ENCODE data around the gene METTL16.

METTL16 gene

DNA sequence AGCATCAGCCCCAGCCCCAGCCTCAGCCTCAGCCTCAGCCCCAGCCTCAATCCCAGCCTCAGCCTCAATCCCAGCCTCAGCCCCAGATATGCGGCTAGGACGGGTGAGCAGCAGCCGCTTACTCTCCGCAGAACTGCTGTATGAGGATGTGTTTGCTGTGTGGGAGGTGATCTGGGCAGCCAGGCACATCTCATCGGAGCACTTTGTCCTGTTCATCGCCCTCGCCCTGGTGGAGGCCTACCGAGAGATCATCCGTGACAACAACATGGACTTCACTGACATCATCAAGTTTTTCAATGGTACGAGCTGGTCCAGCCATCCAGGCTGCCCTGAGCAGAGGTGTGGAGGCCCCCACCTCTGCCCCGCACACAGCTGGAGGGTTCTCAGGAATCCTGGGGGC lies 132.8 kb downstream of the METTL16 start:
- H3K9ac ChIP-seq (ENCODE audit: low read length): no peak overlapping the region
- no peaks in the 10 kb centered on the region for H3K36me3 ChIP-seq (ENCODE audit: control insufficient read depth, insufficient read depth, low read length)

DNA sequence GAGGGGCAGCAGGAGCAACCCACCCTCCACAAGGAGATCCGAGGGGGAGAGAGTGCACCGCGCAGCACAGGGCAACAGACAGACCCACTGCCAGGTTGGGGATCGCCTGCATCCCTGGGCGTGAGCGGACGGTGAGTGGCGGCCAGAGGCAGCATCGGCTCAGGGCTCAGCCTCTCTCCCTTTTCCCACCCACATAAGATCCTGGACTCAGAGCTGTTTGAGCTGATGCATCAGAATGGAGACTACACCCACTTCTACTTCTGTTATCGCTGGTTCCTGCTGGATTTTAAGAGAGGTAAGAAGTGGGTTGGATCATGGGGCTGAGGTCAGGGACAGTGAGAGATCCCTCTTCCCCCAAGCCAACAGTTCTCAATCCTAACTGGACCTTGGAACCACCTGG lies 134.0 kb downstream of the METTL16 start:
- Histone ChIP-seq H3K9me3 (ENCODE audit: control insufficient read depth, low read length) (no peaks in the 10 kb centered on the region), H3K27me3 (ENCODE audit: control insufficient read depth, insufficient read depth, low read length) (no peaks in the 10 kb centered on the region), H3K4me1 (ENCODE audit: control insufficient read depth, insufficient read depth, low read length) (no peaks in the 10 kb centered on the region), H3K36me3 (ENCODE audit: control insufficient read depth, insufficient read depth, low read length) (no peaks in the 10 kb centered on the region), H3K4me3 (ENCODE audit: low read length) (no peak overlapping the region), H3K9ac (ENCODE audit: low read length) (no peak overlapping the region)

More for the DNA sequence above, 132.8 kb downstream of the METTL16 start:
- H3K27me3 ChIP-seq (ENCODE audit: control insufficient read depth, insufficient read depth, low read length): no peaks in the 10 kb centered on the region
- H3K4me1 ChIP-seq (ENCODE audit: control insufficient read depth, insufficient read depth, low read length): no peaks in the 10 kb centered on the region
- no peak overlapping the region for H3K4me3 ChIP-seq (ENCODE audit: low read length)
- no peaks in the 10 kb centered on the region for H3K9me3 ChIP-seq (ENCODE audit: control insufficient read depth, low read length)

DNA sequence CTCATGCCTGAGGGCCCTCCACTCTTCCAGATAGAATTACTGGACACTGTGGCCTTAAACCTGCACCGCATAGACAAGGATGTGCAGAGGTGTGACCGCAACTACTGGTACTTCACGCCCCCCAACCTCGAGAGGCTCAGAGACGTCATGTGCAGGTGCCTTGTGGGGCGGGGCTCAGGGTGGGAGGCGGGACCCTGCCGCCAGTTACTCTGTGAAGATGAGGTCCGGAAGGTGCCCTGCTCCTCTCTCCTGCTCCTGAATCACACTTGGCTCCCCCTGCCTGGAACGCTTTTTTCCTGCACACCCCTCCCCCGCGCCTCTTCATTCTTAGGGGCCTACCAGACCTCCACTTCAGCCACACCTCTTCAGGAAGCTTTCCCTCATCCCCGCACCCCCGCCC lies 135.6 kb downstream of the METTL16 start:
- no peak overlapping the region for H3K9ac ChIP-seq (ENCODE audit: low read length)
- no peak overlapping the region for H3K4me3 ChIP-seq (ENCODE audit: low read length)
- H3K4me1 ChIP-seq (ENCODE audit: control insufficient read depth, insufficient read depth, low read length): no peaks in the 10 kb centered on the region
- H3K27me3 ChIP-seq (ENCODE audit: control insufficient read depth, insufficient read depth, low read length): no peaks in the 10 kb centered on the region
- H3K9me3 ChIP-seq (ENCODE audit: control insufficient read depth, low read length): no peaks in the 10 kb centered on the region
- no peaks in the 10 kb centered on the region for H3K36me3 ChIP-seq (ENCODE audit: control insufficient read depth, insufficient read depth, low read length)

- Histone ChIP-seq H3K9ac (ENCODE audit: low read length) (no peak overlapping the region), H3K36me3 (ENCODE audit: control insufficient read depth, insufficient read depth, low read length) (no peaks in the 10 kb centered on the region), H3K9me3 (ENCODE audit: control insufficient read depth, low read length) (no peaks in the 10 kb centered on the region), H3K4me3 (ENCODE audit: low read length) (no peak overlapping the region), H3K27me3 (ENCODE audit: control insufficient read depth, insufficient read depth, low read length) (no peaks in the 10 kb centered on the region), H3K4me1 (ENCODE audit: control insufficient read depth, insufficient read depth, low read length) (no peaks in the 10 kb centered on the region)
Measured at GRCh38 chr17:2375406-2375805, 136.3 kb downstream of the METTL16 start.

- Histone ChIP-seq H3K36me3 (ENCODE audit: control insufficient read depth, insufficient read depth, low read length) (no peaks in the 10 kb centered on the region), H3K4me1 (ENCODE audit: control insufficient read depth, insufficient read depth, low read length) (no peaks in the 10 kb centered on the region), H3K9me3 (ENCODE audit: control insufficient read depth, low read length) (no peaks in the 10 kb centered on the region), H3K9ac (ENCODE audit: low read length) (no peak overlapping the region), H3K4me3 (ENCODE audit: low read length) (no peak overlapping the region), H3K27me3 (ENCODE audit: control insufficient read depth, insufficient read depth, low read length) (no peaks in the 10 kb centered on the region)
Measured at GRCh38 chr17:2374549-2375285, 137.0 kb downstream of the METTL16 start.

DNA sequence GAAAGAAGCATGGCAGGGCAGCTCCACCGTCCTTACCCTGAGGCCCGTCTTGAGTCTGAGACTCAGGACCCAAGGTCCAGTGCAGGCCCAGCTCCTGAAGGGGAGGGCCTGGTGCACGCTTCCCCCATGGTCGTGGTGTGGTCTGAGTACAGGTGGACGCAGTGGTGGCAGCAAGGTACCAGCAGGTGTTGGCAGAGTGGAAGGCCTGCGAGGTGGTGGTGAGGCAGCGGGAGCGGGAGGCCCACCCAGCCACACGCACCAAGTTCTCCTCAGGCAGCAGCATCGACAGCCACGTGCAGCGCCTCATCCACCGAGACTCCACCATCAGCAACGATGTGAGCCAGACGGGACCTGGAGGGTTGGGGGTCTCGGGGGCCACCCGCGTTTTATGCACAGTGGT lies 138.5 kb downstream of the METTL16 start:
- H3K9me3 ChIP-seq (ENCODE audit: control insufficient read depth, low read length): no peaks in the 10 kb centered on the region
- H3K9ac ChIP-seq (ENCODE audit: low read length): no peak overlapping the region
- no peaks in the 10 kb centered on the region for H3K36me3 ChIP-seq (ENCODE audit: control insufficient read depth, insufficient read depth, low read length)
- H3K4me1 ChIP-seq (ENCODE audit: control insufficient read depth, insufficient read depth, low read length): no peaks in the 10 kb centered on the region
- no peak overlapping the region for H3K4me3 ChIP-seq (ENCODE audit: low read length)
- no peaks in the 10 kb centered on the region for H3K27me3 ChIP-seq (ENCODE audit: control insufficient read depth, insufficient read depth, low read length)

- Histone ChIP-seq H3K4me3 (ENCODE audit: low read length) (no peak overlapping the region), H3K9me3 (ENCODE audit: control insufficient read depth, low read length) (no peaks in the 10 kb centered on the region), H3K36me3 (ENCODE audit: control insufficient read depth, insufficient read depth, low read length) (no peaks in the 10 kb centered on the region), H3K27me3 (ENCODE audit: control insufficient read depth, insufficient read depth, low read length) (no peaks in the 10 kb centered on the region), H3K4me1 (ENCODE audit: control insufficient read depth, insufficient read depth, low read length) (no peaks in the 10 kb centered on the region), H3K9ac (ENCODE audit: low read length) (no peak overlapping the region)
Measured at GRCh38 chr17:2372681-2373080, 139.0 kb downstream of the METTL16 start.

GRCh38 chr17:2372180-2372579 lies 139.5 kb downstream of the METTL16 start:
- Histone ChIP-seq H3K4me1 (ENCODE audit: control insufficient read depth, insufficient read depth, low read length) (no peaks in the 10 kb centered on the region), H3K9ac (ENCODE audit: low read length) (no peak overlapping the region), H3K36me3 (ENCODE audit: control insufficient read depth, insufficient read depth, low read length) (no peaks in the 10 kb centered on the region)

GRCh38 chr17:2371183-2372130 lies 140.2 kb downstream of the METTL16 start:
- H3K4me1 ChIP-seq (ENCODE audit: control insufficient read depth, insufficient read depth, low read length): no peaks in the 10 kb centered on the region
- no peaks in the 10 kb centered on the region for H3K27me3 ChIP-seq (ENCODE audit: control insufficient read depth, insufficient read depth, low read length)
- no peak overlapping the region for H3K4me3 ChIP-seq (ENCODE audit: low read length)
- no peak overlapping the region for H3K9ac ChIP-seq (ENCODE audit: low read length)
- no peaks in the 10 kb centered on the region for H3K36me3 ChIP-seq (ENCODE audit: control insufficient read depth, insufficient read depth, low read length)
- no peaks in the 10 kb centered on the region for H3K9me3 ChIP-seq (ENCODE audit: control insufficient read depth, low read length)

More at GRCh38 chr17:2372180-2372579, 139.5 kb downstream of the METTL16 start:
- Histone ChIP-seq H3K9me3 (ENCODE audit: control insufficient read depth, low read length) (no peaks in the 10 kb centered on the region), H3K27me3 (ENCODE audit: control insufficient read depth, insufficient read depth, low read length) (no peaks in the 10 kb centered on the region), H3K4me3 (ENCODE audit: low read length) (no peak overlapping the region)

GRCh38 chr17:2370211-2370589 lies 141.5 kb downstream of the METTL16 start:
- H3K36me3 ChIP-seq (ENCODE audit: control insufficient read depth, insufficient read depth, low read length): no peaks in the 10 kb centered on the region
- no peaks in the 10 kb centered on the region for H3K4me1 ChIP-seq (ENCODE audit: control insufficient read depth, insufficient read depth, low read length)
- H3K9me3 ChIP-seq (ENCODE audit: control insufficient read depth, low read length): no peaks in the 10 kb centered on the region
- no peak overlapping the region for H3K9ac ChIP-seq (ENCODE audit: low read length)
- H3K4me3 ChIP-seq (ENCODE audit: low read length): no peak overlapping the region
- no peaks in the 10 kb centered on the region for H3K27me3 ChIP-seq (ENCODE audit: control insufficient read depth, insufficient read depth, low read length)

DNA sequence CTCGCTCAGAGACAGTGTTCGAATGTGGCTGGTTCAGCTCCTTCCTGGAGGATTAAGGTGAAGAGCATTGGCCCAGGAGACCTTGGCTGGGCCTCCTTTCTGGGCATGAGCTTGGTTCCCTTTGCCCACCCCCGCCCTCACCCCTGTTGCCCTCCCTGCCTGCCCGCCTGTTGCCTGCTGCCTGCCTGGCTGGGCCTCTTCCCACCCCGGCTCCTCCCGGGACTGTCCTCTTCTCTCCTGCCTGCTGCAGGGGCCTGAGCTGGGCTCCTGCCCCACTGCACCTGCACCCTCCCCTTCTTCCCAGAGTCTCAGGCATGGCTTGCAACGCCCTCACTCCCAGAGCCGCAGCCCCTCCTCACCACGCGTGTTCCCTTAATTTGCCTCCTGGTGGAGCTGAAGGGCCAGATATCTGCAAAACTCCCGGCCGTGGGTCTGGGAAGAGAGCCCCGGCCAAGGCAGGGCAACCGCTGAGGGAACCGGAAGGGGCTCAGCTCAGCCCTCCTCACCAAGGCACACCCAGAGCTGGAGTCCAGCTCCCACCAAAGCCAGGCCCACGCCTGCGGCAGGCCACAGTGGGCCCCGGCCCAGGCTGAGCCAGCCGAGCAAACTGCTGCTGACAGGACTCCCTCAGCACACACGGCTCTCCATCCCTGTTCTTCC lies 142.0 kb downstream of the METTL16 start:
- H3K9ac ChIP-seq (ENCODE audit: low read length): no peak overlapping the region
- no peaks in the 10 kb centered on the region for H3K9me3 ChIP-seq (ENCODE audit: control insufficient read depth, low read length)
- H3K4me3 ChIP-seq (ENCODE audit: low read length): no peak overlapping the region
- no peaks in the 10 kb centered on the region for H3K36me3 ChIP-seq (ENCODE audit: control insufficient read depth, insufficient read depth, low read length)
- H3K4me1 ChIP-seq (ENCODE audit: control insufficient read depth, insufficient read depth, low read length): no peaks in the 10 kb centered on the region
- no peaks in the 10 kb centered on the region for H3K27me3 ChIP-seq (ENCODE audit: control insufficient read depth, insufficient read depth, low read length)

DNA sequence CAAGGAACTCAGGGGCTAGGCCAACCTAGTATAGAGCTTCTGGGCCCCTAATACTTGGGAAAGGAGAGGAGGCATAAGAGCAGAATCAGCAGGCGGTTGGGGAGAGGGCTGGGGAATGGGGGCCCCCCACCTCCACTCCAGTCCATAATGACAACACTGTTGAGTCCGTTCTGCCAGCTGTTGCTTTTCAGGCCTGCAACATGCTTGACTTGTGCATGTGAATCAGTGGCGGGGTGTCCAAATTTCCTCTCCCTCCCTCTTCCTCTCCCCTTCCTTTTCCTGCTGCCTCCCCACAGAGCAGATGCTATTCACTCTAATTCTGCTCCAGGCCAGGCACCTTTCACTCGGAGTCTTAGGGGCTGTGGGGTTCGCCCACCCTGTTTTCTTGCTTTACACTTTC lies 142.6 kb downstream of the METTL16 start:
- Histone ChIP-seq H3K4me1 (ENCODE audit: control insufficient read depth, insufficient read depth, low read length) (no peaks in the 10 kb centered on the region), H3K9ac (ENCODE audit: low read length) (no peak overlapping the region), H3K36me3 (ENCODE audit: control insufficient read depth, insufficient read depth, low read length) (no peaks in the 10 kb centered on the region)

More for the DNA sequence above, 142.6 kb downstream of the METTL16 start:
- no peaks in the 10 kb centered on the region for H3K9me3 ChIP-seq (ENCODE audit: control insufficient read depth, low read length)
- H3K27me3 ChIP-seq (ENCODE audit: control insufficient read depth, insufficient read depth, low read length): no peaks in the 10 kb centered on the region
- H3K4me3 ChIP-seq (ENCODE audit: low read length): no peak overlapping the region
